HG03575 (cell line): ENCODE data around the gene HGS.

ENCODE experiments used
- ATAC-seq: cut with Tn5 transposase; IDR thresholded peaks from one replicate; pipeline ENCODE4 v1.9.1; 2021; ENCODE audit not compliant: unreplicated experiment, insufficient number of reproducible peaks, low FRiP score; ENCODE audit errors: extremely low read depth

Gene HGS, protein sequence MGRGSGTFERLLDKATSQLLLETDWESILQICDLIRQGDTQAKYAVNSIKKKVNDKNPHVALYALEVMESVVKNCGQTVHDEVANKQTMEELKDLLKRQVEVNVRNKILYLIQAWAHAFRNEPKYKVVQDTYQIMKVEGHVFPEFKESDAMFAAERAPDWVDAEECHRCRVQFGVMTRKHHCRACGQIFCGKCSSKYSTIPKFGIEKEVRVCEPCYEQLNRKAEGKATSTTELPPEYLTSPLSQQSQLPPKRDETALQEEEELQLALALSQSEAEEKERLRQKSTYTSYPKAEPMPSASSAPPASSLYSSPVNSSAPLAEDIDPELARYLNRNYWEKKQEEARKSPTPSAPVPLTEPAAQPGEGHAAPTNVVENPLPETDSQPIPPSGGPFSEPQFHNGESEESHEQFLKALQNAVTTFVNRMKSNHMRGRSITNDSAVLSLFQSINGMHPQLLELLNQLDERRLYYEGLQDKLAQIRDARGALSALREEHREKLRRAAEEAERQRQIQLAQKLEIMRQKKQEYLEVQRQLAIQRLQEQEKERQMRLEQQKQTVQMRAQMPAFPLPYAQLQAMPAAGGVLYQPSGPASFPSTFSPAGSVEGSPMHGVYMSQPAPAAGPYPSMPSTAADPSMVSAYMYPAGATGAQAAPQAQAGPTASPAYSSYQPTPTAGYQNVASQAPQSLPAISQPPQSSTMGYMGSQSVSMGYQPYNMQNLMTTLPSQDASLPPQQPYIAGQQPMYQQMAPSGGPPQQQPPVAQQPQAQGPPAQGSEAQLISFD

DNA sequence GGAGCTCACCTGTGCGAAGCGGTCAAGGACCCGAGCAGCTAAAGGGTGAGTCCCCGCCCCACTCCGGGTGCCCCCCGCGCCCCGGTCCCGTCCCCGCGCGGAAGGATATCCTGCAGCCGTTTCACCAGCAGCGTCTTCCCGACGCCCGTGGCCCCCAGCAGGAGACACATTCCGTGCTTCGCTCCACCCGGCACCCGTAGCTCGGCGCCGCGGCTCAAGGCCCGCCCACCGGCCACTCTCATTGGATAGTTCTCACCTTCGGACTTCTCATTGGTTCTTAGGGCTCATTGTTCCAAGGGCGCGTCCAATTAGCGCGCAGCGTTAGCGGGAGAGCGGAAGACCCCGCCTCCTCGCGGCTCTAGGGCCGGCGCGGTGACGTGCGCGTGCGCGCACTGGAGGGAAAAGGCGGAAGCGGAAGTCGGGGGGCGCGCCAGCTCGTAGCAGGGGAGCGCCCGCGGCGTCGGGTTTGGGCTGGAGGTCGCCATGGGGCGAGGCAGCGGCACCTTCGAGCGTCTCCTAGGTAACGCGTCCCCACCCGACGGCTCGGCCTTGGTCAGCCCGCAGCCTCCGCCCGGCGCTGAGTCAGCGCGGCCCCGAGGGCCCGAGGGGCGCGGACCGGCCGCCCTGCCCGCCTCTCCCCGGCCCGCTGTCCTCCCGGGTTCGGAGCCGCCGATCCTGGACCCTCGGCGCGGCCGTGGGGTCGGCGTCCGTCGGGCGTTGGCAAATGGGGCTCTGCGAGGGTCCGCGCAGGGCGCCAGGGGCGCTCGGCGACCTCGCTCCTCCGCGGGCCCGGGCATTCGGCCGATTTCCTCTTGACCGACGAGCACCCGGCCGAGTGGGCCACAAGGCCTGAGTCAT, at the start of gene HGS, which contains the start of gene ARL16:
Gene HGS (plus strand): TSS at position 428 of the 858 bp plus-strand sequence. CDS start 56 bp downstream, at position 484.
Gene ARL16 (minus strand): TSS at position 214 of the 858 bp plus-strand sequence. CDS start 44 bp downstream, at position 170.
- ATAC-seq = peak; percentile 74

DNA sequence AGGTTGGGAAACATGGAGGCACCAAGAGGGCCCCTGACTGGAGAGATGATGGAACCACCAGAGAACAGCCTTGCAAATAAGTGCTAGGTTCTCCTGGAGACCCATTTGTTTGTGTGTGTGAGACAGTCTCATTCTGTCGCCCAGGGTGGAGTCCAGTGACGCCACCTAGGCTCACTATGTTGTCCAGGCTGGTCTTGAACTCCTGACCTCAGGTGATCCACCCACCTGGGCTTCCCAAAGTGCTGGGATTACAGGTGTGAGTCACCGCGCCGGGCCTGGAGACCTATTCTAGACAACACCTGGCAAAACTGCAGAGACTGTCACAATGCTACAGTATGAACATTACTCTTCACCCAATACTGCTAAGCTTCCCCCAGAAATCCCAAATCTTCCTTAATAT, 48.4 kb upstream of the HGS start:
- no peak for ATAC-seq

DNA sequence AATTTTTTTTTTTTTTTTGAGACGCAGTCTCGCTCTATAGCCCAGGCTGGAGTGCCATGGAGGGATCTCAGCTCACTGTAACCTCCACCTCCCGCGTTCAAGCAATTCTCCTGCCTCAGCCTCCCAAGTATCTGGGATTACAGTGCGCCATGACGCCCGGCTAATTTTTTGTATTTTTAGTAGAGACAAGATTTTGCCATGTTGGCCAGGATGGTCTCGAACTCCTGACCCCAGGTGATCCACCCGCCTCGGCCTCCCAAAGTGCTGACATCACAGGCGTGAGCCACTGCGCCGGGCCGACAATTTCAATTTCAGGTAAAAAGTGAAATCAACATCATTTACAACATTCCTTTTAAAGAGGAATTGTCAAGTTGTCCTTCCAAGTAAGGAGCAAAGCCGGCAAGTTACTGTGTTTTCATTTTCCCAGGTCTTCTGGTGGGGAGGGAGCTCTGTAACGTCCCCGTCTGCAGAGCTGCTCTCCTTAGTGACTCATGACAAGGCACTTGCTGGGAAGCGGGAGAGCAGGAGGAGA, 47.8 kb upstream of the HGS start:
- no peak for ATAC-seq

DNA sequence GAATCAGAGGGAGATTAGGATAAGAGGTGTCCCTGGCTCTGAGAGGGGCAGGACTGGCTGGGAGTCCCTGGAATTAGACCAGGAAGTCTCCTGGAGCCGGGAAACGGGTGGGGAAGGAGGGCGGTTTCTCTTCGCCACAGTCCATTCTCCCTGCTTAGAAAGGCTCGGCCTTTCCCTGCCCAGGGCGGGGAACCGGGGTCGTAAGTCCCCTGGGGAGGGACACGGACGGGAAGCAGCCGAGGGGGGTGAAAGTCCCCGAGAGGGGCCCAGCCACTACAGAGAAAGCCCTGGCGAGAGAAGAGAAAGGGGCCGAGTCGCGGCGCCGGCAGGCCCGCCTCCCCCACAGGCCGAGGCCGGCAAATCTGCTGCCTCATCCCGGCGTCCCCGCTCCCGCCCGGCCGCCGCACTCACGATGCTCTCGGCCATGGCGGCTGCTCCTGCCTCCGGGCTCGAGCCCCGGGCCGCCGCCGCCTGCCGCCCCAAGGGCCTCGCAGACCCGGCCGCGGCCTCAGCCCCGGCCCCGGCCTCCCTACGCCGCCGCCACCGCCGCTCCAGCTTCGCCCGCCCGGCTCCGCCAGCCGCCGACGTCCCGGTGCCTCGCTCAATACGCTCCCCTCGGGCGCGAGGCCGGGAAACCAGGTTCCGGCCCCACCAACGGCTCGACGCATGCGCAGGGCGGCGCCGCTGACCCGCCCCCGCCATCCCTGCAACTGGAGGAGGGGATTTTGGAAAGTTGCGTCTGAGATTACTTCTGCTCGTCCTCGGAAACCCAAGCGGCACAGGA, 47.1 kb upstream of the HGS start, which contains the start of the genes NPLOC4 and TSPAN10:
Gene NPLOC4 (minus strand): TSS at position 608 of the 784 bp plus-strand sequence. CDS start 182 bp downstream, at position 426.
Gene TSPAN10 (plus strand): TSS at position 692 of the 784 bp plus-strand sequence. CDS start 5,217 bp downstream, outside the sequence.
- ATAC-seq = no peak

DNA sequence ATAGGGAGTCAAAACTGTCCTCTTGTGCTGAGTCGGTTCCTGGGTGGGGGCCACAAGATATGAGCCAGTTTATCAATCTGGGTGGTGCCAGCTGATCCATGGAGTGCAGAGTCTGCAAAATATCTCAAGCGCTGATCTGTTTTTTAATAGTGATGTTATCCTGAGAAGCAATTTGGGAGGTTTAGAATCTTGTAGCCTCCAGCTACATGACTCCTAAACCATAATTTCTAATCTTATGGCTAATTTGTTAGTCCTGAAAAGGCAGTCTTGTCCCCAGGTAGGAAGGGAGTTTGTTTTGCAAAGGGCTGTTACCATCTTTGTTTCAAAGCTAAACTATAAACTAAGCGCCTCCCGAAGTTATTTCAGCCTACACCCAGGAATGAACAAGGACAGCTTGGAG, 45.1 kb upstream of the HGS start:
- ATAC-seq = no peak

DNA sequence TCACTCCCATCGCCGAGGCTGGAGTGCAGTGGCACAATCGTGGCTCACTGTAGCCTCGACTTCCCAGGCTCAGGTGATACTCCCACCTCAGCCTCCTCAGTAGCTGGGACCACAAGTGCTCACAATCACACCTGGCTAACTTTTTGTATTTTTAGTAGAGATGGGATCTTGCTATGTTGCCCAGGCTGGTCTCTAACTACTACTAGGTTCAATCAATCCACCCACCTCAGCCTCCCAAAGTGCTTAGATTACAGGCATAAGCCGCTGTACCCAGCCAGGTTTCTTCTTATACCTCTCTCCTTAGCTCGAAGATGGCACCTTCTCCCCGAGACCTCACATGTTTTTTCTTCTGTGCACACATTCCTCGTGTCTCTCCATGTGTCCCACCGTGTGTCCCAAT, 43.8 kb upstream of the HGS start:
- ATAC-seq = no peak

DNA sequence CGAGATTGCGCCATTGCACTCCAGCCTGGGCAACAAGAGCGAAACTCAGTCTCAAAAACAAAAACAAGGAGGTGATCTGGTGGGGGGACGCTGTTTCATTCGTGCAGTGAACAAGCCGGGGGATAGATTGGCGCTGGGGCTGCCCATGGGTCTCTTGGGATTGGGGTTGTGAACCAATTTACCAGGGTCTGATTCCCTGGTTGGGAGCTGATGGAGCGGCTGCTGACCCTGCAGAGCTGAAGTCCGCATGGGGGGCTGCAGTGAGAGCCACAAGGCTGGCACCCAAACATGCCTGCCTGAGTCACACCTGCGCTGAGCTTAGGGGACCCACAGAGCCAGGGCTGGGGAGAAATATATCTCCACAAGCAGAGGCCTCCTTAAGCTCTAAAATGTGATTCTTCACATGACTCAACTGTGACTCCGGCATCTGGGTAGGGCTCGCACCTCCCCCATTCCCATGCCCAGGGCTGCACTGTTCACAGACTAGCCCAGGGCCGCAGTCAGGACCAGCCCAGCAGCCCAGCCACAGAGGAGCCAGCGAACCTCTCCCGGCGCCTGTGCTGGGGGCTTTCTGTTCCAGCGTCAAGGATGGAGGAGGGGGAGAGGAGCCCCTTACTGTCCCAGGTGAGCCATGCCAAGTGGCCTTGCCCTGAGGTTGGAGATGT, 41.9 kb upstream of the HGS start:
- ATAC-seq = no peak

DNA sequence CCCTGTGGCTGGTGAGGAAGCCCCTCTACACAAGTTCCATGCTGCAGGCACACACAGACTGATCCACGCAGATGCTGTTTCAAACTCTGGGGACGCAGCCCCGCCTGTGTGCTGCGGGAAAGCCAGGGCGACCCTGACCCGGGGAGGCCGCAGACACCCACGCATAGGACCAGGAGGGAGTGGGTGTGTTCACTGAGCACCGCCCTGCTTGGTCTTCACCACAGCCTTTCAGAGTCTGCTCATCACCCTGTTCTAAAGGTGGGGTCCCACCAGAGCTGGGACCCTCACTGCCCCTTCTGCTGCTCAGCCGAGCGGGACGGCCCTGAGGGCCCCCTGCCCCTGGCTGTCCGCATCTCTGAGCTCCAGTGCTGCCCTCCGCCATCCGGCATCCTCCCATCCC, 39.3 kb upstream of the HGS start:
- no peak for ATAC-seq

DNA sequence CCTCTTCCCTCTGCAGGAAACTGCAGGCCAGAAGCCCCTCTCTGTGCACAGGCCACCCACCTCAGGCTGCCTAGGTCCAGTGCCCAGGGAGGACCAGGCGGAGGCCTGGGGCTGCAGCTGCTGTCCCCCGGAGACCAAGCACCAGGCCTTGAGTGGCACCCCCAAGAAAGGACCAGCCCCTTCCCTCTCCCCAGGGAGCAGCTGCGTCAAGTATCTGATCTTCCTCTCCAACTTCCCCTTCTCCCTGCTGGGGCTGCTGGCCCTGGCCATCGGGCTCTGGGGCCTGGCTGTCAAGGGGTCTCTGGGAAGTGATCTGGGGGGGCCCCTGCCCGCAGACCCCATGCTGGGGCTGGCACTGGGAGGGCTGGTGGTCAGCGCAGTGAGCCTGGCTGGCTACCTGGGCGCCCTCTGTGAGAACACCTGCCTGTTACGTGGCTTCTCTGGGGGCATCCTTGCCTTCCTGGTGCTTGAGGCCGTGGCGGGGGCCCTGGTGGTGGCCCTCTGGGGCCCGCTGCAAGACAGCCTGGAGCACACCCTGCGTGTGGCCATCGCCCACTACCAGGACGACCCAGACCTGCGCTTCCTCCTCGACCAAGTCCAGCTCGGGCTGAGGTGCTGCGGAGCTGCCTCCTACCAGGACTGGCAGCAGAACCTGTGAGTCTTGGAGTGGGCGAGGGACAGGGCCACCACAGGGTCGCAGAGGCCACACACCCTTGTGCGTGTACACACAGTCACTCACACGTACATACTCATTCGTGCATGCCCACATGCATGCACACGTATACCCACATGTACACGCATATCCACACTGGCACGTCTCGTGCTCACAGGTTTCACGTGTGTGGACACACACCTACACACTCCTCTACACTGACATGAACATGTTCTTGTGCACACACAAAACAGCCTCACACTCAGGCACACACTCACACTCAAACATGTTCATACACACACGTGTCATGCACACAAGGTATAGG, 38.5 kb upstream of the HGS start:
- no peak for ATAC-seq

DNA sequence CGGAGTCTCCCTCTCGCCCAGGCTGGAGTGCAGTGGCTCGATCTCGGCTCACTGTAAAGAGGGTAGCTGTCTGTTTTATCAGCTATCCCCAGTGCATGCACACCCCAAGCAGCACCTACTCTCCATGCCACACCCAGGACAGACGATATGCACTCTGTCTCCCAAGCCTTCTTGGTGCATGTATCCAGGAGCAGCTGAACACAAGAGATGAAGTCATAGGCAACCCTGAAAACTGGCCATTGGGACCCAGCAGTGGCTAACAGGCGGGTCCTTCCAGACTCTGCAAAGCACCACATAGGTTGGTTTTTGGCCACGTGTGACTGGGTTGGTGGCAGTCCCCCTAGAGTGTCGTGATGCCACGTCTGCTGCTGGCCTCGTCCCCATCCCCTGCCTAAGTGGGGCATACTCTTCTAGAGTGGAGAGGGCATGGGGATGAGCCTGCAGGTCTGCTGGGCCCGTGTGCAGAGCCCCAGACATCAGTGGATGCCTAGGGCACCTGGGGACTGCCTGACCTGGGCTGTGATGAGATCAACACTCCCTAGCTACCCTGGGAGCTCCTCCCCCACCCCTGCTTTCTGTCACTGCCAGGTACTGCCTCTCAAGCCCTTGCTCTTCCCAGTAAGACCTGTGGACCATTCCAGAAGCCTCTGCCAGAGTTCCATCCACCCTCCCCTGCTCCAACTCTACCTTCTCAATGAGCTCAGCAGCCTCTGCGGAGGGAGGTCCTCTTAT, 36.8 kb upstream of the HGS start:
- ATAC-seq = no peak

DNA sequence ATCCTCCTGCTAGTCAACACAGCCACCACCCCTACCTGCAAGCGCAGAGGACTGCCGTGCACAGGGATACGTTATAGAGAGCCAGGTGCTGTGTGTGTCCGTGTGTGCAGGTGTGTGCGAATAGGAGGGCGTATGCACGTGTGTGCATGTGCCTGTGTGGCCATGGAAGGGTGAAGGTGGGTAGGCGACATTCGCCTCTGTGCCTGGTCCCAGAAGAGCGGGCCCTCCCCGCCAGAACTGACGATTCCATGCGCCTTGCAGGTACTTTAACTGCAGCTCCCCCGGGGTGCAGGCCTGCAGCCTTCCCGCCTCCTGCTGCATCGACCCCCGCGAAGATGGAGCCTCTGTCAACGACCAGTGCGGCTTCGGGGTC, 36.2 kb upstream of the HGS start:
- ATAC-seq = no peak

DNA sequence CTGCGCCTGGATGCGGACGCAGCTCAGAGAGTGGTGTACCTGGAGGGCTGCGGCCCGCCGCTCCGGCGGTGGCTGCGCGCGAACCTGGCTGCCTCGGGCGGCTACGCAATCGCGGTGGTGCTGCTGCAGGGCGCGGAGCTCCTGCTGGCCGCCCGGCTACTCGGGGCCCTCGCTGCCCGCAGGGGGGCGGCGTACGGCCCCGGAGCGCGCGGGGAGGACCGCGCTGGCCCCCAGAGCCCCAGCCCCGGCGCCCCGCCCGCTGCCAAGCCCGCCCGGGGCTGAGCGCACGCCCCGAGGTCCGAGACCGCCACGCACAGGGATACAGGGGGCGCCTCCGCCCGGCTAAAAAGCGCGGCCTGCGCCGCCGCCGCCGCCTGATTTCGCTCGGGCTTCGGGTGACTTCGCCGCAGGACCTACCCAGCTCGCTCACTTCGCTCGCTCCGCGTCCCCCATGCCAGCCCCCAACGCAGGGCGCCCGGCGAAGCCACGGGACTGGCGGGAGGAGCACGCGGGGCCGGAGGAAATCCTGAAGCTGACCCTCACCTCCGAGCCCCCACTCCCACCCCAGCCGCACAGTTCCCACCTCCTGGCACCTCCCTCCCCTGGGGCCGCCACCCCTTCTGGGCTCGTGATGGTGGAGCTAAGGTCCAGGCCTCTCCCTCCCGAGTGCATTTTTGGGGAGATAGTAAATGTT, 35.7 kb upstream of the HGS start:
- ATAC-seq = no peak

DNA sequence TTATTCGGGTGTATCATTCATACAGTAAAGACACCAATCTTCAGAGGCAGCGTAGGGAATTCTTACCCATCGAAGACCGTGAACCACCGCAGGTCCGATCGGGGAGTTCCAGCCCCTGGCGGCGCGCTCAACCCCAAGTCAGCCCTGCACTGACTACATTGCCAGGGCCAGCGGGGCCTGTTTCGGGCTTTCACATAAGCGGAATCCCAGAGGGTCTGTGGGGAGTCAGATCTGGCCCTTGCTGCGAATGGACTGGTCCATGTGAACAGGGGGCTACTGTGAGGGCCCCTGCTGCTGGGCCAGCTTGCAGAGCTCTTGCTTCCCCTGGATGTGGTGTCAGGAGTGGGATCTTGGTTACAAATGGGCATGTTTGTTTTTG, 35.1 kb upstream of the HGS start:
- ATAC-seq = no peak

DNA sequence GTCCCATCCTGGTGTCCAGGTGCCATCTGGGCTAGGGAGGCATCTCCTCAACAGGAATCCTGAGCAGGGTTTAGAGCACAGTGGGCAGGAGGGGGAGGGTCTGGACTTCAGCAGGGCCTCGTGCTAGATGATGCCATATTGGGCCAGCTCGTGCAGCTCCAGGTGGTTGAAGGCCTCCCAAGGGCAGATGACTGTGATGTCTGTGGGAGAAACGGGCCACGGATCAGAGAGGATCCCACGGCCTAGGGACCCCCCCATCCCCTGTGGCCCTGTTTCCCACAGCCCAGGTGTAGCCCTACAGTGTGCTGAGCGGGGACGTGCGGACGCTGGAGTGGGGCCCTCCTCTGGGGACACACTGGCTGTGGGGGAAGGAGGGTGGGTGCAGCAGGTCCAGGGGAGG, 32.9 kb upstream of the HGS start:
- ATAC-seq = no peak

DNA sequence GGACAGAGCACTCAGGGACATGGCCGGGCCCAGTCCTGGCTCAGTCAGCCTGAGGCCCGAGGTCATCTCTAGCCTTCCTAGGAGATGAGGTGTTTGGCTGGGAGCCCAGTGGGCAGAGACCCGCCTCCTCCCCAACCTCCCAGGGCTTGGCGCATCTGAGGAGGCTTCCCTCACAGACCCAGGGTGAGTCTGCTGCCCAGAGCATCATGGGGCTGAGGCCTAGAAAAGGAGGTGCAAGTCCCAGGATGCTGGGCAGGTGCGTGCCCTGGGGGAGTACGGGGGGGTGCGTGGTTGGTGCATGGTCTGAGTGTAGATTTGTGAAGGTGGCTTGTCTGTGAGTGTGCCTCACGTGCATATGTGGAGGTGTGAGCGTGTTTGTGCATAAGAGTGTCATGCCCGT, 32.1 kb upstream of the HGS start:
- no peak for ATAC-seq
